Activated T-helper 1 cell treated with anti-CD3 and anti-CD28 coated beads, Interleukin-12 subunit alpha, Interleukin-12 subunit beta, Interleukin-2, Interleukin-4 antibody, amounts not matched to agents 30 ng/mL and 10 ng/mL and 1 ng/mL, durations not matched to agents 14 hours and 24 hours and 36 hours (primary cell): ENCODE data around the gene TMED1. TPM values are rescaled to one million over a fixed set of nuclear protein-coding genes. Genes with fewer than 3 reads are reported as not detected.

Source experiments
- DNase-seq: peaks from one replicate; pipeline ENCODE4 v3.0.0; 2021; ENCODE audit warnings: low spot score
- H3K27ac Mint-ChIP-seq: one replicate; pipeline ENCODE4 v1.8.0; 2021; ENCODE audit warnings: mild to moderate bottlenecking, mixed read lengths
- H3K27me3 Mint-ChIP-seq: one replicate; pipeline ENCODE4 v1.8.0; 2022; ENCODE audit warnings: mild to moderate bottlenecking, moderate library complexity, mixed read lengths; ENCODE audit not compliant: insufficient read depth
- H3K36me3 Mint-ChIP-seq: one replicate; pipeline ENCODE4 v1.8.0; 2021; ENCODE audit warnings: low read depth, mixed read lengths
- H3K4me1 Mint-ChIP-seq: one replicate; pipeline ENCODE4 v1.8.0; 2021; ENCODE audit warnings: low read depth, mixed read lengths
- H3K4me3 Mint-ChIP-seq: one replicate; pipeline ENCODE4 v1.8.0; 2021; ENCODE audit warnings: mild to moderate bottlenecking, moderate library complexity, mixed read lengths
- H3K9me3 Mint-ChIP-seq: one replicate; pipeline ENCODE4 v1.8.0; 2021; ENCODE audit warnings: mixed read lengths
- intact Hi-C: fragments of 100-400 bp; cut with micrococcal nuclease; formaldehyde crosslinking; loops from one replicate; pipeline ENCODE4 v1.15.1; 2024
- total RNA-seq: library from RNA; stranded (reverse); gene quantifications from 2 replicates; pipeline ENCODE4 v1.2.3, GENCODE V29; 2022

TMED1 gene
- total RNA-seq, 1 donor from 2014 or later: 21.0 TPM

GRCh38 chr19:10835089-10835753 is 791 bp downstream of the TMED1 start:
- Mint-ChIP-seq H3K4me1 (peaks cover 15% of the 10 kb centered on the region), H3K36me3 (peaks cover 11% of the 10 kb centered on the region), H3K27ac (peak overlapping the region; percentile 99), H3K4me3 (peak overlapping the region; percentile 92), H3K9me3 (peaks cover 4% of the 10 kb centered on the region), H3K27me3 (peaks cover 2% of the 10 kb centered on the region)
- intact Hi-C loops: loop anchor here (1.0 kb wide), 2 partner anchors 36 to 38 kb away; partner anchors contain the start of gene CARM1
- DNase-seq: no peak

GRCh38 chr19:10832939-10833296 is 3.1 kb downstream of the TMED1 start:
- Mint-ChIP-seq H3K27me3 (no peaks in the 10 kb centered on the region), H3K36me3 (peaks cover 11% of the 10 kb centered on the region), H3K9me3 (peaks cover 4% of the 10 kb centered on the region), H3K4me1 (peaks cover 15% of the 10 kb centered on the region), H3K27ac (no peak overlapping the region), H3K4me3 (no peak overlapping the region)
- DNase-seq: no peak
- intact Hi-C loops: no loop called here

GRCh38 chr19:10831987-10832938 is 3.7 kb downstream of the TMED1 start:
- no peaks in the 10 kb centered on the region for H3K27me3 Mint-ChIP-seq
- intact Hi-C loops: no loop called here
- peaks cover 15% of the 10 kb centered on the region for H3K4me1 Mint-ChIP-seq
- H3K4me3 Mint-ChIP-seq: no peak overlapping the region
- peaks cover 11% of the 10 kb centered on the region for H3K36me3 Mint-ChIP-seq
- no peak overlapping the region for H3K27ac Mint-ChIP-seq
- peaks cover 4% of the 10 kb centered on the region for H3K9me3 Mint-ChIP-seq
- no peak for DNase-seq

- H3K27me3 Mint-ChIP-seq: no peaks in the 10 kb centered on the region
- H3K4me1 Mint-ChIP-seq: peaks cover 8% of the 10 kb centered on the region
- no peak overlapping the region for H3K4me3 Mint-ChIP-seq
- intact Hi-C loops: no loop called here
- H3K27ac Mint-ChIP-seq: no peak overlapping the region
- H3K9me3 Mint-ChIP-seq: no peaks in the 10 kb centered on the region
- DNase-seq: no peak
- H3K36me3 Mint-ChIP-seq: peaks cover 12% of the 10 kb centered on the region
Observed at GRCh38 chr19:10830931-10831779, 4.9 kb downstream of the TMED1 start.

GRCh38 chr19:10830370-10830769 is 5.6 kb downstream of the TMED1 start:
- peaks cover 2% of the 10 kb centered on the region for H3K4me1 Mint-ChIP-seq
- no peaks in the 10 kb centered on the region for H3K9me3 Mint-ChIP-seq
- intact Hi-C loops: no loop called here
- DNase-seq: no peak
- no peak overlapping the region for H3K4me3 Mint-ChIP-seq
- H3K36me3 Mint-ChIP-seq: peaks cover 14% of the 10 kb centered on the region
- H3K27ac Mint-ChIP-seq: no peak overlapping the region
- no peaks in the 10 kb centered on the region for H3K27me3 Mint-ChIP-seq

- no peaks in the 10 kb centered on the region for H3K27me3 Mint-ChIP-seq
- no peak overlapping the region for H3K4me3 Mint-ChIP-seq
- no peaks in the 10 kb centered on the region for H3K4me1 Mint-ChIP-seq
- H3K36me3 Mint-ChIP-seq: peaks cover 15% of the 10 kb centered on the region
- H3K27ac Mint-ChIP-seq: no peak overlapping the region
- DNase-seq: no peak
- H3K9me3 Mint-ChIP-seq: no peaks in the 10 kb centered on the region
- intact Hi-C loops: no loop called here
Observed at GRCh38 chr19:10829967-10830366, 6.0 kb downstream of the TMED1 start.

GRCh38 chr19:10828981-10829821 is 6.8 kb downstream of the TMED1 start:
- no peaks in the 10 kb centered on the region for H3K9me3 Mint-ChIP-seq
- no peak overlapping the region for H3K27ac Mint-ChIP-seq
- no peak for DNase-seq
- no peaks in the 10 kb centered on the region for H3K27me3 Mint-ChIP-seq
- no peak overlapping the region for H3K4me3 Mint-ChIP-seq
- intact Hi-C loops: no loop called here
- H3K36me3 Mint-ChIP-seq: peaks cover 18% of the 10 kb centered on the region
- H3K4me1 Mint-ChIP-seq: no peaks in the 10 kb centered on the region

- no peaks in the 10 kb centered on the region for H3K27me3 Mint-ChIP-seq
- no peak overlapping the region for H3K4me3 Mint-ChIP-seq
- H3K36me3 Mint-ChIP-seq: peaks cover 16% of the 10 kb centered on the region
- no peaks in the 10 kb centered on the region for H3K9me3 Mint-ChIP-seq
- no peaks in the 10 kb centered on the region for H3K4me1 Mint-ChIP-seq
- intact Hi-C loops: no loop called here
- H3K27ac Mint-ChIP-seq: no peak overlapping the region
- no peak for DNase-seq
Observed at GRCh38 chr19:10826846-10827245, 9.2 kb downstream of the TMED1 start.

- intact Hi-C loops: no loop called here
- no peaks in the 10 kb centered on the region for H3K27me3 Mint-ChIP-seq
- peaks cover under 1% of the 10 kb centered on the region for H3K4me1 Mint-ChIP-seq
- peaks cover 17% of the 10 kb centered on the region for H3K36me3 Mint-ChIP-seq
- H3K4me3 Mint-ChIP-seq: no peak overlapping the region
- H3K9me3 Mint-ChIP-seq: no peaks in the 10 kb centered on the region
- no peak for DNase-seq
- no peak overlapping the region for H3K27ac Mint-ChIP-seq
Observed at GRCh38 chr19:10826231-10826630, 9.8 kb downstream of the TMED1 start.

GRCh38 chr19:10823690-10824089 is 12.3 kb downstream of the TMED1 start:
- intact Hi-C loops: no loop called here
- no peaks in the 10 kb centered on the region for H3K9me3 Mint-ChIP-seq
- H3K36me3 Mint-ChIP-seq: peaks cover 34% of the 10 kb centered on the region
- peaks cover 11% of the 10 kb centered on the region for H3K4me1 Mint-ChIP-seq
- no peak overlapping the region for H3K4me3 Mint-ChIP-seq
- no peak for DNase-seq
- no peak overlapping the region for H3K27ac Mint-ChIP-seq
- H3K27me3 Mint-ChIP-seq: no peaks in the 10 kb centered on the region

- intact Hi-C loops: loop anchor here (1.0 kb wide), 1 partner anchor 103 kb away; no protein-coding TSS in a partner anchor
- Mint-ChIP-seq H3K36me3 (peaks cover 32% of the 10 kb centered on the region), H3K9me3 (no peaks in the 10 kb centered on the region), H3K27me3 (no peaks in the 10 kb centered on the region), H3K27ac (peak overlapping the region; percentile 29), H3K4me3 (no peak overlapping the region), H3K4me1 (peaks cover 11% of the 10 kb centered on the region)
- no peak for DNase-seq
Observed at GRCh38 chr19:10820173-10820572, 15.8 kb downstream of the TMED1 start.
